ENCODE measurements around the gene RARB.

Gene RARB

DNA sequence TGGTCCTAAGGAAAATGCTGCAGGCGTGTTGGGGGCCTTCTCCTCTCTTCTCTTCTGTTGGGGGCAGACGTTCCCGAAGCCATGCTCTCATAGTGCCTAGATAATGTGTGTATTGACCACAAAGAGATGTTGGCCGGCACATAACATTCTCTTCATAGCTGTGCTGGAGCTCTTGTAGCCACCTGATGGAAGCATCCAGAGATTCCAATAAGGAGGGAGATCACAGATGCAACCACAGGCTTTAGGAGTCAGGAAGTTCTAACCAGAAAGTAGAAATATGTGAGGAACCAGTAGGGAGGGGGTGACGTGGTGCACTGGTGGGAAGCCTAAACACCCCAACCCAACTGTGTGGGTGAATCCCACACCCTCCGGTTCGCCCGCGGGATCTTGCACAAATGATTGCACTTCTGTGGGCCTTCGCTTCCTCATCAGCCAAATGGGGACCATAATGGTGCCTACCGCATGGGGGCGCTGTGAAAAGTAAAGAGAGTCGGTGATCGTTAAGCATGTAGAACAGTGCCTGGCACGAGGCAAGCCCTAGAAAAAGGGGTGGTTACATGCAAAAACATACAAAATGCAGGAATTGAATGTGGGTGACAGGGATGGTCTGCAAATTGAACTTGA lies 148.9 kb downstream of the RARB start:
- no peak for DNase-seq (ENCODE audit: low read depth in 2 of 2)

DNA sequence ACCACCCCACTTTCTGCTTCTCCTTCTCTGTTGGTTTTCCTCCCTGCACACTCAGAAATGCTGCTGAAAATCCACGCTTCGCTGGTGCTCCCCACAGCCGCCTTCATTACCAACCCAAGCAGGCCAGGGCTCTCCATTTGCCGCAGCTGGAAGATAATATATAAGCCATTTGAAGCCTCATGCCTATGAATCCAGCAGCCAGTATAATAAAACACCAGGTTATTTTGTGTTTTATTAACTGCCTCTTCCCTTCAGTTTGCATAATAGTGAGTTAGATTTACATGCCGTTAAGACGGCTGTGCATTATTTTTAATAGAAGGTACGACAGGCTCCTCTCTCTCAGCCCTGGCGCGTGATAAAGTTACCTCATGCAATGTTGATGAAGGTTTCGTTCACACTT lies 150.0 kb downstream of the RARB start:
- no peak for DNase-seq (ENCODE audit: low read depth in 2 of 2)

DNA sequence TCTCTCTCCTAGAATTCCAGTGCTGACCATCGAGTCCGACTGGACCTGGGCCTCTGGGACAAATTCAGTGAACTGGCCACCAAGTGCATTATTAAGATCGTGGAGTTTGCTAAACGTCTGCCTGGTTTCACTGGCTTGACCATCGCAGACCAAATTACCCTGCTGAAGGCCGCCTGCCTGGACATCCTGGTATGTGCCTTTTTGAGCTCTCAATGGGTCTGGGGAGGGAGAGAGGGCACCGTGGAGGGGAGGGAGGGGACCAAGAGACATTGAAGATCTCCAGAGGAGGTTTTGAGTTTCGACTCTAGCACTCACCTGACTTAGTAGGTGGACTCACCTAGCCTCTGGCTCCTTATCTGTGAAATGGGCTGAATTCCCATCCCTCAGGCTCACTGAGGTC lies 152.5 kb downstream of the RARB start:
- no peak for DNase-seq (ENCODE audit: low read depth in 2 of 2)

DNA sequence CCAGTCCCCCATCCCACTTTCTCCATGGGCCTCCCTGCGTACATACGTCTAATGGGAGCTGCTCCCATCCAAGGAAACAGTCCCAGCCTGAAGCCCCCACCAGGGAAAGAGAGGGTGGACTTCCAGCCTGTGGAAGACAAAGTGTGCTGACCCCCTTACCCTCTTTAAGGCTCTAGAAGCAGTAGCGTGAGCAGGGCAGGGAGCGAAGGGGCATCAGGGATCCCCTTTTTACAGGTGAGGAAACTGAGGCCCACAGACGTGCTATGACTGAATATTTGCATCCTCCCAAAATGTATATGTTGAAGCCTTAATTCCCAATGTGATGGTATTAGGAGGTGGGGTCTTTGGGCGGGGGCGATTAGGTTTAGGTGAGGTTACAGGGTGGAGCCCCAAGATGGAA lies 153.3 kb downstream of the RARB start:
- DNase-seq (ENCODE audit: low read depth in 2 of 2): no peak

DNA sequence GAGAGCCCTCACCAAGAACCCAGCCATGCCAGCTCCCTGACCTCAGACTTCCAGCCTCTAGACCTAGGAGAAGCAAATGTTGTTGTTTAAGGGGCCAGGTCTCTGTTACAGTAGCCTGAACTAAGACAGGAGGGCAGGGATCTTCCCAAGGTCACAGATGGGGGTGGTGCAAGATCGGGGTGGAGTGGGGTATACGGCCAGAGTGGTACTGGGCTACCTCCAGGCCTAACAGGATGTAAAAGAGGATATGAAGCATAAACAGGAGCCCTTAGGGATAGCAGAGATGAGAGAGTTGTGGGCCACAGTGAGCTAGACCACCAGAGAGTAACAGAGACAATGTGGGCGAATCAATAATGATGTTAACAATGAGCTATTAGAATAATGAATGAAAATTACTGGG lies 153.8 kb downstream of the RARB start:
- DNase-seq (ENCODE audit: low read depth in 2 of 2): no peak

DNA sequence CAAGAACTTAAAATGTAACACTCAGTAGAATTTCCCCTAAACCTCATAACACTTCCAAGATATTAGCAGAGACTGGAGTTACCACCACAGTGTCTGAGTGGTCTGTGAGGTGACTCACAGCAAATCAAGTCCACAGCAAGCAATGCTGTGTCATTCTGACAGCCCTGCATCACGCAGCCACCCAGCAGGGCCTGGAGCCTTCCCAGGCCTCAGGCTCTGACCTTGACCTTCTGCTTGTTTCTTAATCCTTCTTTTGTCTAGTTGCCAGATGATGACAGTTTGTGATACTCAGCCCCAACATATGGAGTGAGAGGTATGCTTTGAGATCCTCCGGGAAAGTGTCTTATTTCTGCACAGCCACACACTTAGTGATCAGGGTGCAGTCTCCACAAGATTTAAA lies 154.2 kb downstream of the RARB start:
- DNase-seq (ENCODE audit: low read depth in 2 of 2): no peak

DNA sequence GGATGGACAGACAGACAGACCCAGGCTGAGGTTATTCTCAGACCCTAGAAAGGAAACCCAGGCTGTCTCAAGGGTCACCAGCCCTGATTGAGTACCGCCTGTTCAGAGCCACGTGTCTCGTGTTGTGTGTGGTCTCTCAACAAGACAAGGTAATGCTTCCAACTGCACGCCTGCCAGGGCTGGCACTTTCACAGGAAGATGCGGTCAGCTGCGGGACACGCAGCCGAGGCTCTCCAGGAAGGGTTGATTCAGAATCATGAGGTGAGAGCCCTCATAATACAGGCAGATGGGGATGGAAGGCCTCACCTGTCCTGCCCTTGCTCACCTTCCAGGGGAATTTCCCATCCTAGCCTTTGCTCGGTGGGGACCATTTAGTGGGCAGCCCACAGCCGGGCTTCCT lies 155.3 kb downstream of the RARB start:
- no peak for DNase-seq (ENCODE audit: low read depth in 2 of 2)

DNA sequence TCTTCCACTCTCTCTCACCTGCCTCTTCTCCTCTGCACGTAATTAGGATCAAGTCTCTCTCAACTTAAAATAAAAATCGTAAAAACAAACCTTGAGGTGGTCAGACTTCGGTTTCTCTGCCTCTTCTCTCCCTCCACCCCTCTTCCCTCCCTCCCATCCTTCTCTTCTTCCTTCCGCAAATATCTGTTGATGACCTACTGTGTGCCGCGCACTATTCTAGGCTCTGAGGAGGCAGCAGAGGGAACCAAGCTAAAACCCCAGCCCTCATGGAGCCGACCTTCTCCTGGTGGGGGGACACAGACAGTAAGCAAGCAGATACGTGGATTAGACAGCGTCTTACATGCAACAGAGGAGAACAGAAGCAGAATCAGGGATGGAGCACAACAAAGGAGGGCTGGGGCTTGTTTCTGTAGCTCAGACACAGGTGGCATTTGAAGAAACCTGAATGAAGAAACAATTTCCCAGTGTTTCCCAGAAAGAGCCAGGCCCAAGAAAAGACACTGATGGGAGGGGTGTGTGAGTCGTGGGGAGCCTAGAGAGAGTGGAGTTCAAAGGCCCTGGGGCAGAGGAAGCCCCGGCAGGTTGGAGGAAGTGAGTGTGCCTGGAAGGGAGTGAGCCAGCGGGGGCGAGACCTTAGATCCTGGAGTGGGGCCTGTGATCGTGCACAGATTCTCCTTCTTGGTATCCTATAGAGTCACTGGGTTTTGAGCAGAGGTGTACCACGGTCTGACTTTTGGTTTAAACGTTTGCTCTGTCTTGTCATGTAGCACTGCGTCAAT lies 156.1 kb downstream of the RARB start:
- no peak for DNase-seq (ENCODE audit: low read depth in 2 of 2)

DNA sequence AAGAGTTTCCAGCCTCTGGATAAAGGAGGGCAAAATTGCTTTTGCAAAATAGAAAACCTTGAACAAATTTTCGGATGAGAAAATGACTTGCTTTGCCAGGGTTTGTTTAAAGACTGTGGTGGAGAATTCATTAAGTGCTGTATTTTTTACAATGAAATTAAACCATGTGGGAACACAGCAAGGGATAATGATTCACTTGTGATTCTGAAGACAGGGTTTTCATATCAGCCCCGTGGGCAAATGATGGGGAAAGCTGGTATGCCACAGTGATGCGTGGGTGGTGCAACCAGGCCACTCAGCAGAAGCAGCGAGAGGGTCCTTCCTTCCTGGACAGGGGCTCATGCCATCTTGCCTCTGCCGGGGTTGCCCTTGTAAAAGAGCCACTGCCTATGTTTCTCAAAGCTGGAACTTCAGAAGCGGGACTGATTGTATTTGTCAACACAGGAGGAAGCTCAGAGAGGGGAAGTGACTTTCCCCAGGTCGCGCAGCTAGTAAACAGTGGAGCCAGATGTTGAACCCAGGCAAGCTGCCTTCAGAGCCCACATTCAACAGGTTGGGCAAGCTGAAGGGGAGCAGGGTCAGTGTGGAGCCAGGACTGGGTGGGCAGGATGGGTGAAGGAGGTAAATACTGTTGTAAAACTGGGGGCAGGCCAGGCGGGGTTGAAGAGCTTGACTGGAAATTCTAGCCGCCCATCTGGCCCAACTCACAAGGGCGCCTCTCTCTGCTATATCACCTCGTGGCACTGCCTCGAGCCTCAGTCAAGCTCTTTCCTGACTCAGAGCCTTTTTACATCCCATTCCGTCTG lies 157.5 kb downstream of the RARB start:
- DNase-seq (ENCODE audit: low read depth in 2 of 2): no peak

DNA sequence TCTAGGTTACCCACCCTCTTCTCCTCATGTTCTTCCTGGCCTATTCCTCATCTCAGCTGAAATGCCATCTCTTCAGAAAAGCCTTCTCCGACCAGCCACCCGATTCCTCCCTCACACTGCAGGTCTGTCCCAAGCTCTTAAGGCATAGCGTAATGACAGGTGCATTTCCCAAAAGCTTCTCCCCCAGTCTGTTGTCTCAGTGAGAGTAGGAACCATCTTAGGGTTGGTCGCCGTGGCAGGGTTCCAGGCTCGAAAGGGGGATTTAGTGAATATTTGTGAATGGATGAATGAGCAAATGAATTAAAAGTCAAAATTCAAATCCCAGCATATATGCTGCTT lies 158.1 kb downstream of the RARB start:
- no peak for DNase-seq (ENCODE audit: low read depth in 2 of 2)

DNA sequence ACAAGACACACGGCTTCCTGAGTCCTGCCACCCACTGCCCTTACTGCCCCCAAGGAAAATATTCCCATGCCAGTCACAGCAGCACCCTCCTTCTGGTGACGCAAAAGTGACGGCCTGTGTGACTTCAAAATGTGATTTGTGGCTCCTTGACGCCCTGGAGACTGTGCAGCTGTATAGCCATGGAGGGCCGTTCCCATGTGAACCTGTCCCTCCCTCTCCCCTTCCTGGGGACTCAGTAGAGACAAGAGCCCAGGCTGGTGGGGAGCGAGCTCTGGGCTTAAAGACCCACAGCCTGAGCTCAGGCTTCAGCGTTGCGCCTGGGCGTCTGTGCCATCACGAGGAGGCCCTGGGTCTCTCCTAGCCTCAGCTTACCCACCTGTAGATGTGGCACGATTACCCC lies 158.5 kb downstream of the RARB start:
- DNase-seq (ENCODE audit: low read depth in 2 of 2): no peak

DNA sequence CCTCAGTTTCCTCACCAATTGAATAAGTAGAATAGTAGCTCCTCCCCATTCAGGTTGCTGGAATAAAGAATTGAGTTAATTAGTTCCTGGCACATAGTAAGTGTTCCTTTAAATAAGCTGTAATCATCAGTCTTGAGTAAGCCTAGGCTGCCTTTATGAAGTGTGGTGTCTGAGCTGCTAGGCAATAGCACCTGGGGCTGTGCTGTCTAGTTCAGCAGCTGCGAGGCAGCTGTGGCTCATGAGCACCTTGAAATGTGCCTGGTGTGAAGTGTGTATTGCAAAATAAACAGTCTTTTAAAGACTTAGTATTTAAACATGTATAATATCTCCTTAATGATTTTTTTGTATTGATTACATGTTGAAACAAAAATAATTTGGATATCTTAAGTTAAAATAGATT lies 159.0 kb downstream of the RARB start:
- DNase-seq (ENCODE audit: low read depth in 2 of 2): no peak

DNA sequence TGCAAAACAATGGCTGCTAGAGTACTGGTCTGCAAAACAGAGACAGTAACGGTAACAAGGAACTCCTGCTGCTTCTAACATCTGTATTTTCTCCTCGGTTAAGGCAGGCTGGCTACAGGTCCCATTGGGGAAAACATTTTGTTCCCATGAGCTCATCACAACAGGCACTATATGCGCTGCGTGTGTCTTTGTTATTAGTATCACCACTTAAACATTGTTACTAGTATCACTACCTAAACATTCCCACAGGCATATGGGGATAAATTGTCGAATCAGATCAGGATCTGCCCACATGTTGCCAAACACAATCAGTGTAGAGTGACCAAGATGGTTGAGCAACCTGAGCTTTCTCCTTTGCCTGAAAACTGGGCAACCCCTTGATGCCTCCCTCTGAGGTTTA lies 159.5 kb downstream of the RARB start:
- no peak for DNase-seq (ENCODE audit: low read depth in 2 of 2)

DNA sequence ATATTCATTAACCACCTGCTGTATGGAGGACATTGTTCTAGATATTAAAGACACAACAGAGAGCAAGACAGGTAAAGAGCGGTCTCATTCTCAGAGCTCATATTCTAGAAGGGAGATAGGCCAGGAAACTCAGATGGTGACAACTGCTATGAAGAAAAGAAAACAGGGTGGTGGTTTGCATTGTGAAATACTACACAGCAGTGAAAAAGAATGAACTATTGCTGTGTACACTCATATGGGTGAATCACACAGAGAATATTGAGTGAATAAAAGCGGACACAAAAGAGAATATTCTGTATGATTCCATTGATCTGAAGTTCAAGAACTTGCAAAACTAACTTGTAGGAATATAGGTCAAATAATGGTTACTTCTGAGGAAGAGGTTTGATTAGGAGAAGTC lies 159.9 kb downstream of the RARB start:
- DNase-seq (ENCODE audit: low read depth in 2 of 2): no peak

DNA sequence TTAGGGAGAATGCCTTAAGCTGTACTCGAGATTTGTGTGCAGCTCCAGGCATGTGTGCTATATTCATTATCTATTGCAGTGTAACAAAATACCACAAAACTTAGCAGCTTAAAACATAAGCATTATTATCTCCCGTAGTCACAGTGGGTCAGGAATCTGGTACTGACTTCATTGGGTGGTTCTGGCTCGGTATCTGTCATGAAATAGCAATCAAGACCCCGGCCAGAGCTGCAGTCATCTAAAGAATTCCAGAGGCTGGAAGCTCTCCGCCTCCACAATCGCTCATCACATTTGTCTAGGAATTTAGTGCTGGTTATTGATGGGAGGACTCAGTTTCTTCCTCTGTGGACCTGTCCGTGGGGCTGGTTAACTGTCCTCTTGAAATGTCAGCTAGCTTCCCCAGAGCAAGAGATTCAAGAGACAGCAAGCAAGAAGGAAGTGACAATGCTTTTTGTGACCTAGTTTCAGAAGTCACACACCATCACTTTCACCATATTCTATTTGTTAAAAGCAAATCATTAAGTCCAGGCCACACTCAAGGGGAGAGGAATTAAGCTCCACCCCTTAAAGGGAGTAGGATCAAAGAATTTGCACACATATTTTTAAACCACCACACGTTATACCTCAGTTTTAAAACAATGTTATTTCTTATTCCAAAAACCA lies 160.5 kb downstream of the RARB start:
- DNase-seq (ENCODE audit: low read depth in 2 of 2): no peak

DNA sequence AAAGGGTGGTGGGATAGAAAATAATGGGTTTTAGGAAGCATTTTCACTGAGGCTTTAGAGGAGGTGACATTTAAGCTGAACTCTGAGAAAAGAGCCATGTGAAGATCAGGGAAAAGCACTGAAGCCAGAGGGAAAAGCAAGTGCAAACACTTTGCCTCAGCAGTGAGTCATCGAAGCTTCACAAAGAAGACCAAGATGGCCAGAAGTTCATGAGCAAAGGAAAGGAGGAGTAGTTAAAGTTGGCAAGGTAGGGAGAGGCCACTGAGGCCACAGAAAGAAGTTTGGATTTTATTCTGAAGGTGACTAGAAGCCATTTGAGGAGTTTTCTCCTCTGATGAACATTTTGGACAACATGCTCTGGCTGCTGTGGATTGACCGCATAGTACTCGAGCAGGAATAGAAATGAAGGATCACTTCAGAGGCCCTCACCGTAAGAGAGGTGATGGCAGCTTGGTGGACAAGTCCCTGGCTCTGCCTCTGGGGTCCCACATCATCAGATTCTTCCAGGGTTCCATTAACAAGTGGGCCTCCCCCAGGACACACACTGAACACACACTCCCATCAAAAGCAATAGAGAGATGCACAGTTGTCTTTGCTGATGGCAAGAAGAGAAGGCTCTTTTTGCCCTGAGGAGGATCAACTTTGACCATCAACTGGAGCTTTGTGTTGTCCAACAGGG lies 161.2 kb downstream of the RARB start:
- DNase-seq (ENCODE audit: low read depth in 2 of 2): no peak

DNA sequence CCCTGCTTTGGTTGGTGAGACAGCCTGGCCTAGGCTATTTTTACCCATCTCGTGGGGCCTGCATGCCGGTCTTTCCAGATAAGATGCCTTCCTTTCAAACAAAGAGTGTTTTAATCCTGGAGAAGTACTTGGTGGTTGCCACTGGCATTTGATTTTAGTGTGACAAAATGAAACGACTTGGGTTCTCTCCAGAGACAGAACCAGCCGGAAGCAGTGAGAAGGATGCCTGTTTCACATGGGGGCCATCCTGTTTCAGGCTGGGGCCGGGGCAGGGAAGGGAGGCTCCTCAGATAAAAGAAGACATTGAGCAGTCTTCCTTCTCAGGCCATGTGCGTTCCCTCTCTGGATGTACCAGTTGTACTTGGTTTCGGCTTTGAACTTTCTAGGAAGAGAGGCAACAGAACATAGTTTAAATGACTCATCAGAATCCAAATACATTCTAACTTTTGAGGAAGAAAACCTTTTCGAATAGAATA lies 161.8 kb downstream of the RARB start:
- no peak for DNase-seq (ENCODE audit: low read depth in 2 of 2)

DNA sequence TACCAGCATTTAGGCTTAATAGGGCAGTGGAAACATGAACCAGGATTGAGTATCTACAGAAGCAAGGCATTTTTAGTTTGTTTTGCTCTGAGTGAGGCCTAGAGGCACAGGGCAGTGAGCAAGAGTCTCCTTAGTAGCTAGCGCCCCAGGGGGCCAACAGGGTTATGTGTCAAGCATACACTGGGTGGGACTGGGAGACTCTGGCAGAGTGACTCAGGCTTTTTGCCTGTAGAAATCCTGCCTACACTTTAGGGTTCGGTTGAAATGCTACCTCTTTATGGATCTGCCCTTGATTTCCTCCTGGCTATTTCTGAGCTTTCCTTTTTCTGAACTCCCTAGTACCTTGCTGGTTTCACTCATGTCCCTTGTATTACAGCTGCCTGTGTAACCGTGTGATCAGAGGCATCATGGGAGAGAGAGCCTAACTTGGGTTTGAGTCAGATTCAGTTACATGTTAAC lies 164.5 kb downstream of the RARB start:
- no peak for DNase-seq (ENCODE audit: low read depth in 2 of 2)

DNA sequence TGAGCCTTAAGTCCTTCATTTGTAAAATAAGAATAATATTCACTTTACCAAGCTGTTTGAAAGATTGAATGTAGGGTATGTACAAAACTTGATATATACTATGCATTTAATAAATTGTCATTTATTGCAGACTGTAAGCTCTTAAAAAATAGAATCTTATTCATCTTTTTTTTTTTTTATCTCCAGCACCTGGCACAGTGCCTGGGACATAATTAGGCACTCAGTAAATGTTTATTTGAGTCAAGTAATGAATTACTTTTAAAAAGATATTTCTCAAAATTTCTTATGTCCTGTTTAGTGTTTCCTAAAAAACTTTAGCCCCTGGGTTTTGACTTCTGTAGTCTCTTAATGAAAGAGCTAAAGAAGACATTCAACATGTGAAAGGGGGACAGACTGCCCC lies 164.9 kb downstream of the RARB start:
- no peak for DNase-seq (ENCODE audit: low read depth in 2 of 2)

DNA sequence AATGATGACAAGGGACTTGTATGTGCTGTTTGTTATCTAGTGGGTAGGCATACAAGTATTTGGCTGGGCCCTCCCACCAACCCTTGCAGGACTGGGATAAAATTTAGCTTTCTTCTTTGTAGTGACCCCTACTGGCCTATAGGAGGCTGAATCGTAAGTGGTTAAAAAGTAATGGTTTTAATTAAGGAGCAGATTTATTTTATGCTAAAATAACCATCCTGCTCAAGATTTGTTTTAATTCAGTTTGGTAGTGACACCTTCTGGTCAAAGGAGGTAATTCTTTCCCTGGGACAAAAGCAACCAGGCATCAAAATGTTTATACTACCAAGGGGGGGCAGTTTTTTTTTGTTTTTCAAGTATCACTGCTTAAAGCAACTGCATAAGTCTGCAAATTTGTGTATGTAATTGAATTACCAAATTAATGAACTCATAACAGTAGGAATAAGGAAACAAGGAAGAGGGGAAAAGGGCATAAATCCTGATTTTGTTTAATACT lies 166.0 kb downstream of the RARB start:
- no peak for DNase-seq (ENCODE audit: low read depth in 2 of 2)

DNA sequence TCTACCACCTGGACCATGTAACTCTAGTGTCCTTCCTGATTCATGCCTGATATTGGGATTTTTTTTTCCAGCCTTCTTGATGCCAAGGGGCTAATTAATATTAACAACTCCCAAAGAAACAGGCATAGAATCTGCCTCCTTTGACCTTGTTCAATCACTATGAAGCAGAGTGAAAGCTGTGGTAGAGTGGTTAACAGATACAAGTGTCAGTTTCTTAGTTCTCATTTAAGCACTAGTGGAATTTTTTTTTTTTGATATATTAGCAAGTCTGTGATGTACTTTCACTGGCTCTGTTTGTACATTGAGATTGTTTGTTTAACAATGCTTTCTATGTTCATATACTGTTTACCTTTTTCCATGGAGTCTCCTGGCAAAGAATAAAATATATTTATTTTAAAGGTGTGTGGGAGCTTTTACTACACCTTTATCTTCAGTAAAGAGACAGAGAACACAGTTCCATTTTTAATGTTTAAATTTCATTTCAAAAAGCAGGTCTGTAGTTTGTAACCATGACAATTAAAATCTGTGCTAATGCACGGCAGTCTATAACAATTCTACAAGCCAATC lies 169.6 kb downstream of the RARB start:
- no peak for DNase-seq (ENCODE audit: low read depth in 2 of 2)

Measured in stimulated activated CD8-positive, alpha-beta memory T cell treated with anti-CD3 and anti-CD28 coated beads, Interleukin-7, amount 100 ng/mL, for 1 hour (primary cell).